Gastroesophageal sphincter (tissue), 4 donors: ENCODE results near the gene CCS. TPM values are rescaled to one million over a fixed set of nuclear protein-coding genes. Genes with fewer than 3 reads are reported as not detected.
"Not testable (repeated sequence)": the region's sequence is repeated elsewhere in the genome, so short reads cannot be mapped to it uniquely, and the experiment has no call there.

Experiments used
- ATAC-seq: fragments of 150-250 bp; one replicate; pipeline ENCODE4 v1.9.1; 2016; ENCODE audit warnings: mild to moderate bottlenecking, moderate library complexity
- H3K27ac ChIP-seq, 4 donors: fragments of 200-600 bp; sonication (generic) in 3 of 4; 1 replicate in 3 of 4; 2 replicates in 1 of 4; pipeline ENCODE4 v1.5.1; 2016 to 2019
- H3K27me3 ChIP-seq: fragments of 200-600 bp; sonication (generic); one replicate; pipeline ENCODE4 v1.5.1; 2019
- H3K36me3 ChIP-seq, 2 donors: fragments of 200-600 bp; sonication (generic); one replicate each; pipeline ENCODE4 v1.5.1; 2019; ENCODE audit warnings: control low read depth in 1 of 2
- H3K4me1 ChIP-seq, 3 donors: fragments of 200-600 bp; sonication (generic); 1 replicate in 2 of 3; 2 replicates in 1 of 3; pipeline ENCODE4 v1.5.1; 2016 to 2019; ENCODE audit warnings: control low read depth in 2 of 3
- H3K4me3 ChIP-seq, 2 donors: fragments of 200-600 bp; sonication (generic); one replicate each; pipeline ENCODE4 v1.5.1; 2019; ENCODE audit warnings: mild to moderate bottlenecking in 1 of 2, moderate library complexity in 1 of 2
- H3K9me3 ChIP-seq, 3 donors: fragments of 200-600 bp; sonication (generic); one replicate each; pipeline ENCODE4 v1.5.1; 2017 to 2019; ENCODE audit warnings: control low read depth in 2 of 3
- EP300 ChIP-seq: sonication (generic); formaldehyde crosslinking; IDR thresholded peaks from one replicate; pipeline ENCODE4 v1.6.1; 2017; ENCODE audit warnings: antibody characterized with exemption, mild to moderate bottlenecking
- POLR2A ChIP-seq, 2 donors: fragments of 450-650 bp; IDR thresholded peaks; one replicate each; pipeline ENCODE4 v1.6.1; 2017; ENCODE audit warnings: antibody characterized with exemption in 2 of 2, mild to moderate bottlenecking in 2 of 2, moderate library complexity in 1 of 2
- POLR2AphosphoS5 ChIP-seq: sonication (generic); formaldehyde crosslinking; IDR thresholded peaks from one replicate; pipeline ENCODE4 v1.6.1; 2017; ENCODE audit warnings: antibody characterized with exemption
- WGBS, 2 donors: methylation state at CpG; one replicate each; pipeline ENCODE4 v1.1.5; 2018; ENCODE audit warnings: low coverage in 1 of 2; 5-methylcytosine and 5-hydroxymethylcytosine counted together
- total RNA-seq, 4 donors: library from RNA; depleted of rRNA; stranded (reverse); fragments of >200 nt; gene quantifications; one replicate each; pipeline ENCODE4 v1.1.0, GENCODE V29; 2016
- TF ChIP-seq, protein P1 (sequence below), 4 experiments: fragments of 200-600 bp in 2 of 4; fragments of 450-650 bp in 2 of 4; sonication (generic) in 1 of 4; IDR thresholded peaks; one replicate each; pipeline ENCODE4 v1.5.1; 2017 to 2019; ENCODE audit warnings: antibody characterized with exemption in 4 of 4, mild to moderate bottlenecking in 2 of 4, moderate library complexity in 2 of 4

CCS gene
- total RNA-seq, 4 donors from 2014 or later, result 28.1 to 41.7 (median 33.9) TPM

DNA sequence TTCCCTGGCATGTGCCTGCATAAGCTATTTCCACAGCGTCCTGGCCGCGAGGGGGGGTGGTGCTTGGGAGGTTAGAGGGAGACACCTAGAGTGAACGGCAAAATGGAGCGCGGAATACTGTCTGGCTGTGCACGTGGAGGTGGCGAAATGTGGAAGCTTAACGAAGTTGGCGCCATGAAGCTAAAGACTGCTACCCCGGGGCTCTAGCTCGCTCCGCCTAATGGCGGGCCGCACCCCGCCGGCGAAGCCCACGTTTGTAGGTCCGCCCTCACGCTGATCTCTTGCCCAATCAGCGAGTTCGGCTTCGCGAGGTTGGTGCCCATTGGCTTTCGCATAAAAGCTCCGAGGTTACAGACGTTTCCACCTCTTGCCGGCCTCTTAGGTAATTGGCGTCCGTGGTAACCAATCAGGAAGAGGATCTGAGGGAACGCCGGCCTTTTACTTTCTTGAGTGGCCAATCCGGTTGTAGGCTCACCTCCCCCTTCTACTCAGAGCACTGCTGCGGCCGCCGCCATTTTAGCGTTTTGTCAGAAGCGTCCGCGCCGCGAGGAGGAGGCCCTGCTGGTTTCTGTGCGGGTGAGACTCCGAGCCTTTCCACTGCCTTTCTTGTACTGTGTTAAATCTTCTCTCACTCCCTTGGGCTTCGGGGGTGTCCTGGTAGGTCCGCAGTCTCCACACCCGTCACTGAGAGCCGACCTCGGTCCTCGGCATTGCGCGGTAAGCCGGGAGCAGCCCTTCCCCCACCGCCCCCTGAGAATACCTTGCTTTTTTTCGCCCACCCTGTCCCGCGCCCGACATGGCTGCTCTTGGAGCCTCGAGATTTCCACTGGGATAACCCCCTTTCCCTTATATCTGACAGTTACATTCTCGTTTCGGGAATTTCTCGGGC is 45.4 kb downstream of the CCS start, which contains the start of gene RBM4:
RBM4 (plus strand) TSS at position 527 of the 889 bp plus-strand sequence. CDS start 1,009 bp downstream, outside the sequence.
- no peaks in the 10 kb centered on the region for H3K9me3 ChIP-seq
- peak; percentile 98 for ATAC-seq
- H3K4me1 ChIP-seq, result peaks cover 21 to 71% (median 41%) of the 10 kb centered on the region in 3 donors
- peaks cover 0 to 26% of the 10 kb centered on the region in 2 donors for H3K36me3 ChIP-seq
- H3K4me3 ChIP-seq, result peak within 1 kb of the TSS; percentile 49 to 78
- 0 to 1% methylated on average over 5 to 14 of the region's 63 CpGs for WGBS, 2 donors
- TF ChIP-seq POLR2A (IDR thresholded peaks at IDR 0.05), result peak; percentile 85 to 88
- TF ChIP-seq POLR2AphosphoS5, result peak; percentile 97
- TF ChIP-seq EP300, result no peak
- TF ChIP-seq, protein P1, sequence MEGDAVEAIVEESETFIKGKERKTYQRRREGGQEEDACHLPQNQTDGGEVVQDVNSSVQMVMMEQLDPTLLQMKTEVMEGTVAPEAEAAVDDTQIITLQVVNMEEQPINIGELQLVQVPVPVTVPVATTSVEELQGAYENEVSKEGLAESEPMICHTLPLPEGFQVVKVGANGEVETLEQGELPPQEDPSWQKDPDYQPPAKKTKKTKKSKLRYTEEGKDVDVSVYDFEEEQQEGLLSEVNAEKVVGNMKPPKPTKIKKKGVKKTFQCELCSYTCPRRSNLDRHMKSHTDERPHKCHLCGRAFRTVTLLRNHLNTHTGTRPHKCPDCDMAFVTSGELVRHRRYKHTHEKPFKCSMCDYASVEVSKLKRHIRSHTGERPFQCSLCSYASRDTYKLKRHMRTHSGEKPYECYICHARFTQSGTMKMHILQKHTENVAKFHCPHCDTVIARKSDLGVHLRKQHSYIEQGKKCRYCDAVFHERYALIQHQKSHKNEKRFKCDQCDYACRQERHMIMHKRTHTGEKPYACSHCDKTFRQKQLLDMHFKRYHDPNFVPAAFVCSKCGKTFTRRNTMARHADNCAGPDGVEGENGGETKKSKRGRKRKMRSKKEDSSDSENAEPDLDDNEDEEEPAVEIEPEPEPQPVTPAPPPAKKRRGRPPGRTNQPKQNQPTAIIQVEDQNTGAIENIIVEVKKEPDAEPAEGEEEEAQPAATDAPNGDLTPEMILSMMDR (IDR thresholded peaks at IDR 0.05), result peak in 2 of 4 experiments; percentile 19 to 24
- peak within 1 kb of the TSS; percentile 57 to 92 (median 90) for H3K27ac ChIP-seq
- H3K27me3 ChIP-seq, result no peaks in the 10 kb centered on the region

DNA sequence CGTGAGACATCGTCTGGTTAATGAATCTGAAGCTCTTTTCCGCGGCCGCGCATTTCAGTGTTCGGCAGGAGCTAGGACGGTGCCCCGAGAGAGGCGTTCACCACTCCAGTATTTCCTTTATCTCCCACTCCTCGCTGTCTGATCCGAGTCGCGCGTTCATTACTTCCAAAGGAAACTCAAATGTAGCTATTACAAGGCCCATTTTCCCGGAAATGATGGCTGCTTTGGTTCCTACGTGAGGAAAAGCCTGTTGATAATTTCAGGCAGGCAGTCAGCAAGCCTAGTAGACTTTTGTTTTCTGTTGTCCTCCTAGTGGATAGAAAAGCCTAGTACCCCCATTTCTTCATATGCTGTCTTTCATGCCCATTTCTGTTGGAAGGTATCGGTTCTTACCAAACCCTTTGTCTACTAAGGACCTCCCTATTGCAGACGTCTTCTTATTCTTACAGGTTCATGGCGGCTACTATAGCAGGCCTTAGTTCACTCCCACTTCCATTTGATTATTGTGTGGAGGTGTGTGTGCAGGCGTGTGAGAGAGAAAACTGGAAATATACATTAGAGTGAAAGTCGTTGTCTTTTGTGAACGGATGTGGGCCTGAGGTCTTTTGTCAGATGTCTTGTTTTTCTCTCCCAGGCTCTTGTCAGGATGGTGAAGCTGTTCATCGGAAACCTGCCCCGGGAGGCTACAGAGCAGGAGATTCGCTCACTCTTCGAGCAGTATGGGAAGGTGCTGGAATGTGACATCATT is 46.3 kb downstream of the CCS start:
- H3K4me1 ChIP-seq, result peaks cover 21 to 76% (median 49%) of the 10 kb centered on the region in 3 donors
- no peaks in the 10 kb centered on the region for H3K9me3 ChIP-seq
- no peak for ATAC-seq
- H3K27ac ChIP-seq, result peak overlapping the region; percentile 57 to 92 (median 90)
- H3K36me3 ChIP-seq, result peaks cover 0 to 31% of the 10 kb centered on the region in 2 donors
- WGBS, 2 donors, result 0 to 1% methylated on average over 8 to 22 of the region's 27 CpGs
- TF ChIP-seq POLR2A (IDR thresholded peaks at IDR 0.05) (no peak), EP300 (no peak), POLR2AphosphoS5 (no peak)
- TF ChIP-seq, protein P1 (IDR thresholded peaks at IDR 0.05), result peak in 1 of 4 experiments; percentile 24
- H3K27me3 ChIP-seq, result no peaks in the 10 kb centered on the region
- H3K4me3 ChIP-seq, result peak overlapping the region; percentile 49 to 78

DNA sequence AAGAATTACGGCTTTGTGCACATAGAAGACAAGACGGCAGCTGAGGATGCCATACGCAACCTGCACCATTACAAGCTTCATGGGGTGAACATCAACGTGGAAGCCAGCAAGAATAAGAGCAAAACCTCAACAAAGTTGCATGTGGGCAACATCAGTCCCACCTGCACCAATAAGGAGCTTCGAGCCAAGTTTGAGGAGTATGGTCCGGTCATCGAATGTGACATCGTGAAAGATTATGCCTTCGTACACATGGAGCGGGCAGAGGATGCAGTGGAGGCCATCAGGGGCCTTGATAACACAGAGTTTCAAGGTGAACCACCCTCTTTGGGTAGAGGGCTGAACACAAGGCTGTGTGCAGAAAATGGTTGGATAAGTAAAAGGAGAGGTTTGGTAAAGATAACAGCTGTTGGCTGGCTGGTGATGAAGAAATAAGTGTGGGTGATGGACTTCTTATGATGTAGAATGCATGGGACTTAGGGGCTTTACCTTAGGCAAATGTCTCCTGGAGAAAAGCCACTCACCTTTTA is 46.9 kb downstream of the CCS start:
- peak overlapping the region in 1 of 2 donors; percentile 78 for H3K4me3 ChIP-seq
- not testable (repeated sequence) for H3K27me3 ChIP-seq, ATAC-seq, H3K9me3 ChIP-seq
- peaks cover 0 to 38% of the 10 kb centered on the region in 2 donors for H3K36me3 ChIP-seq
- H3K4me1 ChIP-seq, result peaks cover 21 to 82% (median 56%) of the 10 kb centered on the region in 3 donors
- peak overlapping the region in 3 of 4 donors; percentile 89 to 92 (median 91) for H3K27ac ChIP-seq
- 44% methylated on average over 7 of the region's 10 CpGs; no CpG with 5 or more reads in 1 of the 2 donors for WGBS, 2 donors

DNA sequence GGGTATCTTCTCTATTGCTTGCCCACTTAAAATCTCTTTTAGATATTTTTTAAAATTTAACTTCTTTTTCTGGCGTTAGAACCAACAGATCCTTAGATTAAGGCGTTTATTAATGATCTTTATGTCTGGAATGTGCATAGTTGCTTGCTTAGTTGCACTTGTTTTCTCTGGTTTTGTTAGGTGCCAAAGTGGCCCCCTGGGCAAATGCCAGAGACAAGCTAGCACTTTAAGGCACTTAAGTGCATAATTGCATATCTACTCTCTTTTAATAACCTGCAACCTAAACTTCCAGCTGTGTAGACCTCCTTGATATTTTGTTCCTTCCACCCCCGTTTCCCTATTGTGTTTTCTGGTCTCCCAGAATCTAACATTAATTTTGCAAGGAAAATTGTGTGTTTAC is 48.8 kb downstream of the CCS start:
- 9 to 16% methylated on average over 3 of the region's 3 CpGs for WGBS, 2 donors
- peaks cover 34 to 88% (median 73%) of the 10 kb centered on the region in 3 donors for H3K4me1 ChIP-seq
- H3K27me3 ChIP-seq, result no peaks in the 10 kb centered on the region
- no peaks in the 10 kb centered on the region for H3K9me3 ChIP-seq
- TF ChIP-seq POLR2A (IDR thresholded peaks at IDR 0.05) (no peak), POLR2AphosphoS5 (no peak), EP300 (no peak)
- TF ChIP-seq, protein P1 (IDR thresholded peaks at IDR 0.05), result no peak
- peaks cover 0 to 57% of the 10 kb centered on the region in 2 donors for H3K36me3 ChIP-seq
- ATAC-seq, result no peak
- H3K4me3 ChIP-seq, result peak overlapping the region; percentile 17 to 78
- H3K27ac ChIP-seq, result peak overlapping the region in 2 of 4 donors; percentile 2 to 91
